ENCODE results near the gene MXRA8.
"Not testable (repeated sequence)": the region's sequence is repeated elsewhere in the genome, so short reads cannot be mapped to it uniquely, and the experiment has no call there.

The MXRA8 gene

GRCh38 chr1:1358433-1359271 lies at the start of gene MXRA8:
Gene MXRA8, minus strand, starts transcription at chr1:1358555. Its CDS starts 51 bp downstream, at chr1:1358504.
- H3K36me3 Mint-ChIP-seq (ENCODE audit: low read depth), result no peaks in the 10 kb centered on the region
- H3K9me3 Mint-ChIP-seq, result no peaks in the 10 kb centered on the region
- H3K27ac Mint-ChIP-seq, result peak within 1 kb of the TSS; percentile 16
- H3K4me3 Mint-ChIP-seq, result no peak within 1 kb of the TSS
- peaks cover 11% of the 10 kb centered on the region for H3K27me3 Mint-ChIP-seq
- peaks cover 14% of the 10 kb centered on the region for H3K4me1 Mint-ChIP-seq (ENCODE audit: low read depth)

- no peaks in the 10 kb centered on the region for H3K27me3 Mint-ChIP-seq
- H3K36me3 Mint-ChIP-seq (ENCODE audit: low read depth), result peaks cover 52% of the 10 kb centered on the region
- peak overlapping the region; percentile 95 for H3K4me3 Mint-ChIP-seq
- peak overlapping the region; percentile 90 for H3K27ac Mint-ChIP-seq
- peaks cover 55% of the 10 kb centered on the region for H3K4me1 Mint-ChIP-seq (ENCODE audit: low read depth)
- no peaks in the 10 kb centered on the region for H3K9me3 Mint-ChIP-seq
These were observed 49.4 kb upstream of the MXRA8 start for GRCh38 chr1:1407636-1408318.

- H3K9me3 Mint-ChIP-seq, result no peaks in the 10 kb centered on the region
- peak within 1 kb of the TSS; percentile 94 for H3K27ac Mint-ChIP-seq
- no peaks in the 10 kb centered on the region for H3K27me3 Mint-ChIP-seq
- peaks cover 60% of the 10 kb centered on the region for H3K36me3 Mint-ChIP-seq (ENCODE audit: low read depth)
- peak within 1 kb of the TSS; percentile 95 for H3K4me3 Mint-ChIP-seq
- H3K4me1 Mint-ChIP-seq (ENCODE audit: low read depth), result peaks cover 61% of the 10 kb centered on the region
These were observed 48.7 kb upstream of the MXRA8 start, which contains the start of gene MRPL20 for GRCh38 chr1:1406821-1407635. Gene MRPL20, minus strand, starts transcription at chr1:1407293. Its CDS starts 76 bp downstream, at chr1:1407217.

GRCh38 chr1:1406101-1406820 lies 47.9 kb upstream of the MXRA8 start:
- peak overlapping the region; percentile 94 for H3K27ac Mint-ChIP-seq
- peak overlapping the region; percentile 95 for H3K4me3 Mint-ChIP-seq
- no peaks in the 10 kb centered on the region for H3K27me3 Mint-ChIP-seq
- peaks cover 64% of the 10 kb centered on the region for H3K36me3 Mint-ChIP-seq (ENCODE audit: low read depth)
- H3K9me3 Mint-ChIP-seq, result no peaks in the 10 kb centered on the region
- H3K4me1 Mint-ChIP-seq (ENCODE audit: low read depth), result peaks cover 65% of the 10 kb centered on the region

GRCh38 chr1:1403653-1404052 lies 45.3 kb upstream of the MXRA8 start:
- Mint-ChIP-seq H3K27ac (peak overlapping the region; percentile 91), H3K36me3 (ENCODE audit: low read depth) (peaks cover 74% of the 10 kb centered on the region), H3K9me3 (no peaks in the 10 kb centered on the region), H3K4me1 (ENCODE audit: low read depth) (peaks cover 69% of the 10 kb centered on the region), H3K27me3 (no peaks in the 10 kb centered on the region), H3K4me3 (peak overlapping the region; percentile 36)

- H3K27ac Mint-ChIP-seq, result peak overlapping the region; percentile 91
- H3K4me1 Mint-ChIP-seq (ENCODE audit: low read depth), result peaks cover 67% of the 10 kb centered on the region
- H3K36me3 Mint-ChIP-seq (ENCODE audit: low read depth), result peaks cover 75% of the 10 kb centered on the region
- not testable (repeated sequence) for H3K4me3 Mint-ChIP-seq, H3K9me3 Mint-ChIP-seq, H3K27me3 Mint-ChIP-seq
These were observed 44.6 kb upstream of the MXRA8 start for GRCh38 chr1:1402901-1403392.

GRCh38 chr1:1402072-1402900 lies 43.9 kb upstream of the MXRA8 start:
- Mint-ChIP-seq H3K4me3 (peak overlapping the region; percentile 95), H3K4me1 (ENCODE audit: low read depth) (peaks cover 71% of the 10 kb centered on the region), H3K9me3 (no peaks in the 10 kb centered on the region), H3K36me3 (ENCODE audit: low read depth) (peaks cover 81% of the 10 kb centered on the region), H3K27ac (peak overlapping the region; percentile 89), H3K27me3 (no peaks in the 10 kb centered on the region)

- Mint-ChIP-seq H3K27me3 (no peaks in the 10 kb centered on the region), H3K9me3 (no peaks in the 10 kb centered on the region), H3K4me1 (ENCODE audit: low read depth) (peaks cover 71% of the 10 kb centered on the region), H3K4me3 (peak overlapping the region; percentile 95), H3K36me3 (ENCODE audit: low read depth) (peaks cover 80% of the 10 kb centered on the region), H3K27ac (peak overlapping the region; percentile 89)
These were observed 43.2 kb upstream of the MXRA8 start for GRCh38 chr1:1401457-1402010.

GRCh38 chr1:1400576-1401456 lies 42.5 kb upstream of the MXRA8 start:
- H3K27ac Mint-ChIP-seq, result peak overlapping the region; percentile 89
- H3K27me3 Mint-ChIP-seq, result no peaks in the 10 kb centered on the region
- H3K4me3 Mint-ChIP-seq, result peak overlapping the region; percentile 95
- H3K36me3 Mint-ChIP-seq (ENCODE audit: low read depth), result peaks cover 74% of the 10 kb centered on the region
- peaks cover 65% of the 10 kb centered on the region for H3K4me1 Mint-ChIP-seq (ENCODE audit: low read depth)
- H3K9me3 Mint-ChIP-seq, result no peaks in the 10 kb centered on the region

GRCh38 chr1:1399872-1400575 lies 41.7 kb upstream of the MXRA8 start:
- Mint-ChIP-seq H3K36me3 (ENCODE audit: low read depth) (peaks cover 74% of the 10 kb centered on the region), H3K9me3 (no peaks in the 10 kb centered on the region), H3K27ac (peak overlapping the region; percentile 89), H3K4me1 (ENCODE audit: low read depth) (peaks cover 66% of the 10 kb centered on the region), H3K27me3 (no peaks in the 10 kb centered on the region), H3K4me3 (peak overlapping the region; percentile 95)

GRCh38 chr1:1399187-1399871 lies 41.0 kb upstream of the MXRA8 start, which contains the start of gene CCNL2:
Gene CCNL2, minus strand, starts transcription at chr1:1399335. Its CDS starts 29 bp downstream, at chr1:1399306.
- Mint-ChIP-seq H3K4me1 (ENCODE audit: low read depth) (peaks cover 63% of the 10 kb centered on the region), H3K4me3 (peak within 1 kb of the TSS; percentile 95), H3K9me3 (no peaks in the 10 kb centered on the region), H3K36me3 (ENCODE audit: low read depth) (peaks cover 74% of the 10 kb centered on the region), H3K27ac (peak within 1 kb of the TSS; percentile 93), H3K27me3 (no peaks in the 10 kb centered on the region)
